Mesothelial cell of epicardium (in vitro differentiated cells): ENCODE measurements around the gene EEA1. TPM values are rescaled to one million over a fixed set of nuclear protein-coding genes. Genes with fewer than 3 reads are reported as not detected.

Source experiments
- DNase-seq, 2 experiments: peaks; one replicate each; pipeline ENCODE4 v3.0.0; 2021; ENCODE audit warnings: low spot score in 2 of 2; ENCODE audit not compliant: unreplicated experiment in 2 of 2
- H3K27ac Mint-ChIP-seq: 2 replicates; pipeline ENCODE4 v1.8.0; 2021; ENCODE audit warnings: mixed read lengths
- H3K27me3 Mint-ChIP-seq: 2 replicates; pipeline ENCODE4 v1.8.0; 2021; ENCODE audit warnings: low read depth, mixed read lengths
- H3K36me3 Mint-ChIP-seq: 2 replicates; pipeline ENCODE4 v1.8.0; 2021; ENCODE audit warnings: mixed read lengths
- H3K4me1 Mint-ChIP-seq: 2 replicates; pipeline ENCODE4 v1.8.0; 2021; ENCODE audit warnings: mixed read lengths
- H3K4me3 Mint-ChIP-seq: 2 replicates; pipeline ENCODE4 v1.8.0; 2021; ENCODE audit warnings: mild to moderate bottlenecking, moderate library complexity, mixed read lengths
- H3K9me3 Mint-ChIP-seq: 2 replicates; pipeline ENCODE4 v1.8.0; 2021; ENCODE audit warnings: mixed read lengths
- CTCF ChIP-seq: fragments of 200-600 bp; sonication (generic); IDR thresholded peaks from one replicate; pipeline ENCODE4 v1.5.0; 2021; ENCODE audit warnings: antibody characterized with exemption; ENCODE audit not compliant: unreplicated experiment
- total RNA-seq: library from RNA; stranded (reverse); gene quantifications from 3 replicates; pipeline ENCODE4 v1.2.1, GENCODE V29; 2021

The EEA1 gene
- total RNA-seq, 1 donor from 2014 or later: 28.3 TPM

- Mint-ChIP-seq H3K4me1 (peaks cover 21% of the 10 kb centered on the region), H3K36me3 (peaks cover 9% of the 10 kb centered on the region), H3K27me3 (no peaks in the 10 kb centered on the region), H3K27ac (no peak overlapping the region), H3K9me3 (no peaks in the 10 kb centered on the region), H3K4me3 (no peak overlapping the region)
- no peak for DNase-seq
- TF ChIP-seq CTCF: no peak
Observed at GRCh38 chr12:92779902-92780301, 149.2 kb downstream of the EEA1 start.

GRCh38 chr12:92778525-92778924 lies 150.6 kb downstream of the EEA1 start:
- no peak for TF ChIP-seq CTCF
- Mint-ChIP-seq H3K4me1 (peaks cover 10% of the 10 kb centered on the region), H3K36me3 (peaks cover 9% of the 10 kb centered on the region), H3K9me3 (no peaks in the 10 kb centered on the region), H3K4me3 (no peak overlapping the region), H3K27ac (no peak overlapping the region), H3K27me3 (no peaks in the 10 kb centered on the region)
- DNase-seq: no peak

GRCh38 chr12:92775416-92775815 lies 153.7 kb downstream of the EEA1 start:
- Mint-ChIP-seq H3K27me3 (no peaks in the 10 kb centered on the region), H3K4me1 (peaks cover 13% of the 10 kb centered on the region), H3K9me3 (no peaks in the 10 kb centered on the region), H3K4me3 (no peak overlapping the region), H3K36me3 (peaks cover 9% of the 10 kb centered on the region), H3K27ac (no peak overlapping the region)
- TF ChIP-seq CTCF: no peak
- no peak for DNase-seq

GRCh38 chr12:92771001-92771400 lies 158.1 kb downstream of the EEA1 start:
- Mint-ChIP-seq H3K4me3 (no peak overlapping the region), H3K27ac (peak overlapping the region; percentile 33), H3K4me1 (peaks cover 26% of the 10 kb centered on the region), H3K36me3 (no peaks in the 10 kb centered on the region), H3K9me3 (no peaks in the 10 kb centered on the region), H3K27me3 (no peaks in the 10 kb centered on the region)
- TF ChIP-seq CTCF: no peak
- DNase-seq: no peak

- Mint-ChIP-seq H3K9me3 (no peaks in the 10 kb centered on the region), H3K27ac (no peak overlapping the region), H3K36me3 (no peaks in the 10 kb centered on the region), H3K4me3 (no peak overlapping the region), H3K4me1 (peaks cover 26% of the 10 kb centered on the region), H3K27me3 (no peaks in the 10 kb centered on the region)
- DNase-seq: no peak
- TF ChIP-seq CTCF: no peak
Observed at GRCh38 chr12:92769124-92769901, 159.8 kb downstream of the EEA1 start.
